Left ventricle myocardium superior (tissue), 1 donor: ENCODE measurements around the gene ATP2B3. TPM values are rescaled to one million over a fixed set of nuclear protein-coding genes. Genes with fewer than 3 reads are reported as not detected.

ENCODE experiments used
- ATAC-seq: fragments of 200-7000 bp; cut with Tn5 transposase; one replicate; pipeline ENCODE4 v1.9.1; 2020; ENCODE audit warnings: mild to moderate bottlenecking, moderate library complexity
- DNase-seq: peaks from one replicate; pipeline ENCODE4 v3.0.0-alpha.2; 2020
- intact Hi-C: fragments of 100-400 bp; cut with micrococcal nuclease; formaldehyde crosslinking; loops from one replicate; pipeline ENCODE4 v1.11.0; 2022
- total RNA-seq: library from RNA; stranded (reverse); fragmentation: NEBNext Ultra II Directional; extraction: Animal tissue kit (Norgen Biotek cat#: 25700); gene quantifications from one replicate; pipeline ENCODE4 v1.2.1, GENCODE V29; 2021
- donor health status: DM: no; HTN: yes; CAD: no; lungs with severe emphysema.

ATP2B3 gene
- total RNA-seq, 1 donor from 2014 or later: not detected

DNA sequence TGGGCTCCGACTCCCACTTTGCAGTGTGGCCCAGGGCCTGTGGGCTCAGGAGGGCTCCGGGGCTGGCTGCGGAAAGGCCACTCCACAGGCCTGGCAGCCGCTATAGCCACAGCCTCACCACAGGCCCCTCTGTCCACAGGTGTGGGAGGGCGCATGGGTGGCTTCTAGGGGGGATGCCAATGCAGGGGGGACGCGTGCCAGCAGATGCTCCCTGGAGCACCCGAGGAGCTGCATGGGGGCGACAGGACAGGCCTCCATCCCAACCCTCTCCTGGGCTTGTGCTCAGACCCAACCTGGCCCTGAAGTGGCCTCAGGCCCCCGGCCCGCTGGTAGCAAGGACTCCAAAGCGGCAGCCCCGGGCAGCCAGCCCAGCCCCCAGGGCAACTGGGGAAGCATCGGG is 14.6 kb upstream of the ATP2B3 start:
- ATAC-seq (no peak), DNase-seq (no peak)
- intact Hi-C loops: no loop called here

DNA sequence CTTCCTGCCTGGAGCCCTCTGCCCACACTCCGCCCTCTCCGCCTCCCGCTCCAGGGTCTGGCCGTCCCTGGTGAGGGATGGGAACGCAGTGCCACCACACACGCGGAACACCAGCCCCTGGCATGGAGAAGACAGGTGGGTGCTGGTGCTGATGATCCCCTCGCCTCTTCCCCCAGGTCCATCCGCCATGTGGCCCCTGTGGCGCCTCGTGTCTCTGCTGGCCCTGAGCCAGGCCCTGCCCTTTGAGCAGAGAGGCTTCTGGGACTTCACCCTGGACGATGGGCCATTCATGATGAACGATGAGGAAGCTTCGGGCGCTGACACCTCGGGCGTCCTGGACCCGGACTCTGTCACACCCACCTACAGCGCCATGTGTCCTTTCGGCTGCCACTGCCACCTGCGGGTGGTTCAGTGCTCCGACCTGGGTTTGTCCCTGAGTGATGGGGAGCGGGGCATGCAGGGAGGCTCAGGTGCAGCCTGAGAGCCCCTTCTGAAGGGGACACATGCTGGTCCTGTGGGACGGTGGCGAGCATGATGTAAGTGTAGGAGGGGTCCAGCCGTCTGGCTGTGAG is 12.9 kb upstream of the ATP2B3 start:
- intact Hi-C loops: no loop called here
- ATAC-seq: no peak
- no peak for DNase-seq

DNA sequence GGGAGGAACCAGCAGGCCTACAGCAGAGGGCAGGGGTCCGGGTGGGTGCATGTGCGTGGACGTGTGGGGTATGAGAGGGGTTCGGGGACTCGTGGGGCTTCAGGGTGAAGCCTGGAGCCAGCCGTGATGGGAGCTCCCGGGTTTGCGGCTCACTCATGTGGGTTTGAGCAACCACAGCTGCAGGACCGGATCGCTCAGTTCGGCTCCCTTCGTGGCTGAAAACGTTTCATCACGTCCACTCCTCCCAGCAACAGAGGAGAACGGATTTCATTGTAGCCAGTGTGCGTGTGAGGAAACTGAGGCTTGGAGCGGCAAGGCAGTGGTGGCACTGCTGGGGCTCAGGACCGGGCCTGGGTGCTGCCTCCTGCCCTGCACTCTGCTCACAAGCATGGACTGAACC is 12.1 kb upstream of the ATP2B3 start:
- intact Hi-C loops: no loop called here
- DNase-seq: no peak
- ATAC-seq: no peak

DNA sequence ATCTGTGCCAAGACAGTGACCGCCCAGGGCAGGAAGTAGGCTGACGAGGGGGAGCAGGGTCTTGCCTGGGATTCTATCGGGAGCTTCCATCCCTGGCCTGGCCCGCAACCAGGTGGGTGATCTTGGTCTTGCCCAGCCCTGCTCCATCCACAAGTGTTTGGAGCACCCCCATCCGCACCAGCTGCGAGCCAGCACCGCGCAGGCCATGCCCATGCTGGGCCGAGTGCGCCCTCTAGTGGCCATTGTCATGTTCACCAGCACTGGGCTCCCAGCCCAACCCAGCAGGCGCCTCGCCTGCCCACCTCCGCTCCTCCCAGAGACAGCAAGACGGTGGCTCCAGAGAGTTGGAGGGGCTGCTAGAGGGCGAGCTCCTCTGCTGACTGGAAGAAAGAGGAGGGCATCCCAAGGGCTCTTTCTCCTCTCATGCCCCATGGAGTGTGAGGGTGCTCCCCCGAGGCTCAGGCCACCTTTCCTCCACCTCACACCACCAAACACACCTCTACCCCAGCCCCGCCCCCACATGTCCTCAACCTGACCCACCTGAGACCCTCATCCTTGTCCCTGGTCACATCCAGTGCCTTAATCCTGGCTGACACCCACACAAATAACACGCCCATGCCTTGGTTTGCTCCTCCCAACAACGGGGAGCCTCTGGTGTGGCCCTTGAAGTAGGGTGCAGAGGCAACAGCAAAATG is 9.8 kb upstream of the ATP2B3 start:
- peak; percentile 87 for ATAC-seq
- intact Hi-C loops: no loop called here

DNA sequence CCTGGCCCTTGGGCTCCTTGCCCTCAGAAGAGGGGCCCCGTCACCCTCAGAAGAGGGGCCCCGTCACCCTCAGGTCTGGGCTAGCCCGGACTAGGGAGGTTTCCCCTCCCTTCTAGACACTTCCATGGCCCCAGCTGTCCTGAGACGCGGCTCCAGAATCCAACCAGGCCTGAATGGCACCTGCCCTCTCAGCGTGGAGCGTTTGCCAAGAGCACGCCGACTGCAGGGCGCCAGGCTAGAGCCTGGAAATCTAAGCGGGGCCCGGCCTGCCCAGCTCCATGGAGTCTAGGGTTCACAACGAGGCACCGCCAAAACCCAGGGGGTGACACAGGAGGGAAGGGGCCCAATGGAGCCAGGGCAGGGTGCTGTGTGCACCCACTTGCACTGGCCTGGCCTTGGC is 7.8 kb upstream of the ATP2B3 start:
- DNase-seq (no peak), ATAC-seq (no peak)
- intact Hi-C loops: no loop called here

More for the DNA sequence above, 9.8 kb upstream of the ATP2B3 start:
- peak; percentile 88 for DNase-seq

DNA sequence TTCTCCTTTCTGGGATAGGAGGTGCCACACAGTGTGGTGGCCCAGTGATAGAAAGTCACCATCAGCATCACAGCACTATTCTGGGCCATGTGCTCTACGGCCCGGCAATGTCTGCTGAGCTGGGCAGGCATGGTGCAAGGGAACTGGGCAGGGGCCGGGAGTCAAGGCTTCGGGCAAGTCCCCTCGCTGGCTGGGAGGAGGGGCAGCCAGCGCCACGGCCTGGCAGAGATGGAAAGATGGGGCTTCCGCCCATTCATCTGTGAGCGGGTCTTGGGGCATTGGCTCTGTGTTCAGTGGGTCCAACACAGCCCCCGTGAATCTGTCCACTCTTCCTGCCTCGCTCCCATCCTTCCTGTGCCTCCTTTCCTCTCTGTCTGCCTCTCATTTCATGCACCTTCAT is 7.1 kb upstream of the ATP2B3 start:
- ATAC-seq: no peak
- DNase-seq: no peak
- intact Hi-C loops: no loop called here

DNA sequence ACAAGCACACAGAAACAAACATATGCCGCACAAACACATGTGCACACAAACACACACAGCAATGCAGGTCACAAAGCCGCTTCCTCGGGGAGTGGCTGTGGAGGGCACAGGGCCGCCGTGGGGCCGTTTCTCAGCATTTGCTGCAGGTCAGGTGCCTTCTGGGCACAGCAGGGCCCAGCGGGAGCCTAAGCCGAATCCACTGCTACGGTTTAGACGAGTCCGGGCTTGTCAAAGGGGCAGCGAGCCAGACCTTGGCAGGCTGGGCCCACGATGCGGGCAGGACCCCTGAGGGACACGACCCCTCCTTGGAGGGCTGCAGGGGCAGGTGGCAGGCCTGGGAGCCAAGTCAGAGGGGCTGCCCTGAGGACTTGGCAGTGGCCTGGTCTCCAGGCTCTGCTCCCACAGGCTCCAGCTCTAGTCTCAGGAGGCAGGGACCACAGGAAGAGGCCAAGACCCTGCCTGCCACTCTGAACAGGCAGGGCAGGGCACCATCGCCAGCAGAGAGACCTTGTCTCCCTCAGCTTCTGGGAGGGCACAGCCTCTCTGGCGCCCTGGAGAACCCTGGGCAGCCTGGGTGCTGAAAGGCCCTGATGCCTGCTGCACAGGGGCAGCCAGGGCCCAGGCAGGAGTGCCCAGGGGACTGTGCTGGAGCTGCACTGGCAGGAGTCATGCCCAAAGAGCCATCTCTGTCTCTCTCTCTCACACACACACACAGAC is 5.5 kb upstream of the ATP2B3 start:
- intact Hi-C loops: no loop called here
- no peak for ATAC-seq
- DNase-seq: no peak

DNA sequence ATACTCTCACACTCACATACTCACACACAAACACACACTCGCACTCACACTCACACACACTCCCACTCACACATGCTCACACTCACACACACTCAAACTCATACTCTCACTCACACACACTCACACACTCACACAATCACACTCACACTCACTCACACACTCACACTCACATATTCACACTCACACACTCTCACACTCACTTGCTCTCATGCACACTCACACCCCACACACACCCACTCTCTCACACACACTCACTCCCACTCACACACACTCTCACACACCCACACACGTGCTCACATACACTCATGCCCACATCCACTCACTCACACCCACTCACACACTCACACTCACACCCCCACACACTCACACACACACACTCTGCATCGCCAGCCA is 4.9 kb upstream of the ATP2B3 start:
- intact Hi-C loops: no loop called here
- no peak for DNase-seq
- ATAC-seq: no peak

DNA sequence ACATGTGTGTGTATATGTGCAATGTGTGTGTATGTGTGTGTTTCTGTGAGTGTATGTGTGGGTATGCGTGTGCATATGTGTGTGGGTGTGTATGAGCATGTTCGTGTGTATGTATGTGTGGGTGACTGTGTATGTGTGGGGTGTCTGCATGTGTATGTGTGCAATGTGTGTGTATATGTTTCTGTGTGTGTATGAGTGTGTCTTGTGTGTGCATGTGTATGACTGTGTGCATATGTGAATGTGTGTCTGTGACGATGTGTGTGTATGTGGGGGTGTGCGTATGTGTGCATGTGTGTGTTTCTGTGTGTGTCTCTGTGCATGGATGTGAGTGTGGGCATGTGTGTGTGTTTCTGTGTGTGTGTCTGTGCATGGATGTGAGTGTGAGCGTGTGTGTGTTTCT is 4.2 kb upstream of the ATP2B3 start:
- no peak for ATAC-seq
- DNase-seq: no peak
- intact Hi-C loops: no loop called here

DNA sequence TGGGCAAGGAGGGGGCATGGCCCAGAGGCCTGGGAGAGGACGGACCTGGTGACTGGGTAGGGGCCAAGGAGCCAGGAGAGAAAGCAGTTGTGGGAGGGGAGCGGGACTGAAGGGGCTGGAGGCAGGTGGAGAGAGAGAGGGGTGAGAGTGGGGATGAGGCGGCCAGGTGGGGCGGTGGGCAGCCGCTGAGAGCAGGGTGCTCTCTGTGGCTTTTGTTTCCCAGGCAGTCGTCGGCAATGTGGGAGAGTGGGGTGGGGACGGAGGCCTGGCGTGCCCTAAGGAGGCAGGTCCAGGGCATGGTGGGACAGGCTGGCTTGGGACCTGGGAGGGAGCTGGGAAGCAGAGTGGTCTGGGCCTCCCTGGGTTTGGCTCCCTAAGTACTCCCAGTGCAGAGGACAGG is 3.2 kb upstream of the ATP2B3 start:
- intact Hi-C loops: no loop called here
- ATAC-seq: no peak
- DNase-seq: no peak

DNA sequence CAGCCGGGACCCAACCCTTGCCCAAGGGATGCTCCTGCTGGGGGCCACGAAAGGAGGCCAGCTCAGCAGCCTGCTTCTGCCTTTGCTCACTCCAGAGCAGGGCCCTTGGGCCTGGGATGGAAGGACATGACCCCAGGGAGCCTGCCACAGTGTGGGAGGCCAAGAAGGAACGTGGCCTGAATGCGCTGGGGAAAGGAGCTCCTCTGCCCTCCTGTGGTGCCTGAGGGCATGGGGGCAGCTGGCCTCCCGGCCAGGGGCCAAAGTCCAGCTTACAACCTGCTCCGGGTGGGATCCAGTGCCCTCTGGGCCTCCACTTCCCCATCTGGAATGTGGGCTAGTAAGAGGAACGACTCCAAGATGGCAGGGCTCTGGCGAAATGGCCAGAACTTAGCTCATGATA is 2.0 kb upstream of the ATP2B3 start:
- DNase-seq (no peak), ATAC-seq (no peak)
- intact Hi-C loops: no loop called here

DNA sequence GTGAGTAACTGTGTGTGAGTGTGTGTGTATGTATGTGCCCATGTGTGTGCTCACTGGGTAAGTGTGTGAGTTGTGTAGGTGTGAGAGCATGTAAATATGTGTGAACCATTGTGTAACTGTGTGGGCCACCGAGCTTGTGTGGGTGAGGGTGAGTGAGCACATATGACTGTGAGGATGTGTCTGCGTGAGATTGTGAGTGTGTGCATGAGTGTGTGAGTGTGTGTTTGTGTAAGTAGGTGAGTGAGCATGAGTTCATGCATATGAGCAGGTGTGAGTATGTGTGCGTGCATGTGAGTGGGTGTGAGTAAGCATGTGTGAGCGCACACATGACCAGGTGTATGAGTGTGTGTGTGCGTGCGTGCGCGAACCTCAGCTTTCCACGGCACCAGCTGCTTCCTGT is 1.4 kb upstream of the ATP2B3 start:
- DNase-seq: no peak
- intact Hi-C loops: no loop called here
- no peak for ATAC-seq

DNA sequence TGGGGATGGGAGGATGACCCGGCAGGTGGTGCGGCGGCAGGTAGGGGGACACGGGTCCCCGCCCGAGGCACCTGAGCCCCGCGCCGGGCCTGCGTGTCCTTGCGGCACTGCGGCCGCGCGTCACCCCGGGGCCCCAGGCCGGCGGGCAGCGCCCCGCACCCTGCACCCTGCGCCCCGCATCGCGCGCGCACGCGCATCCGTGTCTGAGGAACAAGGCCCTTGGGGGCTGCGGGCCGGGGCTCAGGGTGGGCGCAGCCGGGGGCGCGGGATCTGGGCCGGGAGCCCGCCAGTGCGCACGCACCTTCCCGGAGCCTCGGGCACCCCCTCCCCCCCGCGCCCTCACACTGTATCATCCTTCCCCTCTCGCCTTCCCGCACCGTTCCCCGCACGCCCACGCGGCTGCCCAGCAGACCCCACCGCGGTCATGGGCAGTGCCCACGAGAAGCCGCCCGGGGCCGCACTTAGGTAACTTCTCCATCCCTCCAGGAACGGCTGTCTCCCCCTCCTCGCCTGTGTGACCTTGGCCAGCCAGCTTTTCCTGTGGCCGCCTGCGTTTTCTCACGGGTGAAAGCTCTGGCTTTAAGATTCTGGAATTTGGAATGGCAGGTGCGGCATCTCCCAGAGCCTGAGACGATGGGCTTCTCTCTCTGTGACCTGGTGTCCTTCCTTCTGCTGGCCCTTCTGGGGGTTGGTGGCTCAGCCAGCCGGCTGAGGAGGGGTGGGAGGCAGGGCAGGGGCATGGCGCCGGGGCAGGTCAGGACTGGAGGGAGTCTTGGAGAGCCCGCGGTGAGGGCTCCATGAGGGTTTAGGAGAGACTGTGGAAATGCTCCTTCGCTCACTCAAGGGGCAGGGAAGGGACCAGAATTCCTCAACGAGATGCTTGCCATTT is 748 bp downstream of the ATP2B3 start:
- DNase-seq (no peak), ATAC-seq (no peak)
- intact Hi-C loops: no loop called here

DNA sequence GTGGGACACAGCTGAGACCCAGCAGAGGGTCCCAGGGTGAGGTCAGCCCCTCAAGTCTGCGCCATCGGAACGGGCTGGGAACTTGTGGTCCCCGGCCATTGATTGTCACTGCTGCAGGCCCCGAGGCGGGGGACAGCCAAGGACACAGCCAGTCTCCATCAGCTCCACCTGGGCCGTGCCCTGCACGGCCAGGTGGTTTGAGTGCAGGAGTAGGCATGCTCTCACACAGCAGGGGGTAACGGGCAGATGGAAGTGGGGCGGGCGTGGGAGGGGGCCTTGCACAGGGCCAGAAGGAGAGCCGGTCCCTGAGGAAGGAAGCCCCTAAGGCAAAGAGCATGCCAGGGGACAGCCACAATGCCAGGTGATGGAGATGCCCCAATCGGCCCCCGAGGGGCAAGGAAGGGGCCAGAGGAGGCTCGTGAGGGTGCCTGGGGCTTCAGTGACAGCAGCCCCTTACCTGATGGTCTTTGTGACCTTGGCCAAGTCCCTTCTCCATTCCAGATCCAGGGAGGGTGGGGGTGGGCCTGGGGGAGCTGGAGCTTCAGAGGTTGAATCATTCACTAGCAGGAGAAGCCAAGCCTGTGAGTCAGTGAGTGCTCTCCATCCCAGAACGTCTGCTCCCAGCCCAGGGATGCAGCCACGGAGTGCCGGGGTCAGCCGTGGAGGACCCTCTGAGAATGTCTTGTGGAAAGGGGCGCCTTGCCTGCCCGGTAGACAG is 2.3 kb downstream of the ATP2B3 start:
- intact Hi-C loops: no loop called here
- DNase-seq (no peak), ATAC-seq (no peak)

DNA sequence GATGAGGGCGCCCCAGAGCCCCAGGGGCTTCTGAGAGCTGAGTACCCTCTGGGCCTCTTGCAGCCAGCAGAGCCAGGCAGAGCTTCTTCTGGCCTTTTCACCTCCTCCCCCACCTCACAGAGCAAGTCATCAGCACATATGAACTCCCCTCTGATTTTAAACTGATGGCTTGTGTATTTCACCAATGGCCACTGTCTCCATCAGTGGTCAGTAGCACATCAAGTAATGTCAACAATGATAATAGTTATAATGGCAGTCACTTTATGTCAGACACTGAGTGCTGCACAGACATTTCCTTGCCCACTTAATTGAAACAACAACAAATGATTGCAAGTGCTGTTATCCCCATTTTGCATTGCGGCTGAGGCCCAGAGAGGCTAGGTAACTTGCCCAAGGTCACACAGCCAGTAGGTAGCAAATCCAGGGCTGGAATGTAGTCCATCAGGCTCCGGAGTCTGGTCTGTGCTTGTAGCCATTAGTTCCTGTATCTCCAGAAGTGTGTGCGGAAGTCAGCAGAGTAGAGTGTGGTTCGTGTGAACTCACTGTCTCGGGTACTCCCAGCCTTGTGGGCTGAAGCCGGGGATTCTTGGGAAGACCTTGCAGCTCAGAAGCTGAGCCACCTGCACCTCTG is 3.0 kb downstream of the ATP2B3 start:
- ATAC-seq: no peak
- DNase-seq: no peak
- intact Hi-C loops: no loop called here

DNA sequence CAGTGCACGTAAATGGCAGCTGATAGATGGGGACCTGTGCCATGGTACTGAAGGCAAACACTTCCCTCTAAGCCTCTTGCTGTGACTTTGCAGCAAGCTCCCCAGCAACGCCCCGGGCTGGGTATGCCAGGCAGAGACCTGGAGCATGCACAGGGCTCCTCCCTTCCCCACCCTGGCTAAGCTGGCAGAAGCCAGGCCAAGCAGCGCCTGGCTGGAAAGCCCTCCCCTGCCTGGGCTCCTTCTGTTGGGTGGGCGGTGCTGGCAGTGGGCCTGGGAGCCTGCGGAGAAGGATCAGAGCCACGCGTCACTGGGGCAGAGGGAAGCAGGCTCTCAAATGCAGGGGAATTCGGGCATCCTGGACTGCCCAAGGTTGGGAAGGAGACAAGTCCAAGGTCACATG is 3.6 kb downstream of the ATP2B3 start:
- ATAC-seq (peak; percentile 34), DNase-seq (no peak)
- intact Hi-C loops: no loop called here

DNA sequence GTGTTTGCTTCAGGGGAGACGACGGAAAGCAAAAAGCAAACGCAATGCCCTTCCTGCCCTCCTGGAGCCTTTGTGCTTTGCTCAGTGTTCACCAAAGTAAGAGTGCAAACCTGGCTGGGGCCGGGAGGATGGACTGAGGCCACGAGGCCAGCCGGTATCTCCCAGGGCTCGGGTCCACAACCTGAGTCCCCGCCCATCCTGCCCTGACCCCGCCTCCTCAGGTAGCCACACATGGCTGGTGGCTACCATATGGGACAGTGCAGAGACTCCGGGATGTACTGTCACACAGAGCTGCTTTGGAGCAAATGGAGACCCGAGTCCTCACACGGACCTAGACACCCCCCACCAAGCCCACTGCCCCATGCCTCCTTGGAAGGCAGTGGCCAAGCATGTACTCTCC is 4.8 kb downstream of the ATP2B3 start:
- no peak for DNase-seq
- intact Hi-C loops: no loop called here
- no peak for ATAC-seq

DNA sequence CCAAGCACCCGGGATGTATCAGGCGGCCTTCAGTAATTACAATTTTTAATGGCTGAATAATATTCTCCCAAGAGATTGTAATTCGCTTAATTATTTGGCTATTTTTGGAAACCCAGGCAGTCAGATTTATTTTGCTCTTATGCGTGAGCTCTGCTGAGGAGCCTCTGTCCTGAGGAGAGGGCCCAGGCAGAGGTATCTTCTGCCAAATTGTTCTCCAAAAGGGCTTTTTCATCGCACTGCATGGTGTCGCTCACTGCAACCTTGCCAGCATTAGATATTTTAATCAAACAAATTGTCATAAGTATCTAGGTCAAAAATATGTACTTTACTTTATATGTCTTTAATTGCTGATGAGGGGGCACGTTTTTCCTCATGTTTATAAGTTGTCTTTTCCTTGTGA is 5.8 kb downstream of the ATP2B3 start:
- DNase-seq (no peak), ATAC-seq (no peak)
- intact Hi-C loops: no loop called here

DNA sequence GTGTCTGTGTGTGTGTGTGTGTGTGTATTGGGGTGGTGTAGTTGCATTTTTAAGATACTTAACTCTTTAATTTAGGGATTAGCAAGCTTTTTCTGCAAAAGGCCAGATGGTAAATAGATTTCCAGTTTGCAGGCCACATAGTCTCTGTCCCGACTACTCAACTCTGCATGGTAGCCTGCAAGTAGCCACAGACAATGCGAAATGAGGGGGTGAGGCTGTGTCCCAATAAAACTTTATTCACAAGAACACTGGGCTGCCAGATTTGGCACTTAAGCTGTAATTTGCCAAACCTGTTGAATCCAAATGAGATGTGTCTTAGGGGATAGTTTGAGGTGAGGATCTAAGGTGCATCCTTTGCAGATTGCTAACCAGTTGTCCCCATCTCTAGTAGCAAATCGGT is 6.8 kb downstream of the ATP2B3 start:
- ATAC-seq (no peak), DNase-seq (no peak)
- intact Hi-C loops: no loop called here
